GM23338 (cell line): ENCODE results near the gene RPS14. TPM values are rescaled to one million over a fixed set of nuclear protein-coding genes. Genes with fewer than 3 reads are reported as not detected.

Experiments used
- ATAC-seq: fragments of 200-7000 bp; cut with Tn5 transposase; 3 replicates; pipeline ENCODE4 v1.9.1; 2020
- DNase-seq: peaks from one replicate; pipeline ENCODE4 v3.0.0-alpha.2; 2015; ENCODE audit warnings: low spot score
- H2AFZ ChIP-seq: fragments of 200-600 bp; sonication (generic); 2 replicates; pipeline ENCODE4 v1.8.0; 2016; ENCODE audit warnings: antibody characterized with exemption, mild to moderate bottlenecking, moderate library complexity
- H3F3A ChIP-seq: fragments of 200-600 bp; sonication (generic); replicated peaks from 2 replicates; pipeline ENCODE4 v1.8.0; 2017; ENCODE audit warnings: antibody characterized with exemption, mixed run types, low read depth
- H3K27ac ChIP-seq: fragments of 200-600 bp; sonication (generic); 2 replicates; pipeline ENCODE4 v1.6.1; 2016; ENCODE audit warnings: low read depth
- H3K27me3 ChIP-seq: fragments of 200-600 bp; sonication (generic); 2 replicates; pipeline ENCODE4 v1.8.0; 2016; ENCODE audit warnings: mild to moderate bottlenecking, mixed run types, moderate library complexity; ENCODE audit not compliant: insufficient read depth
- H3K36me3 ChIP-seq: fragments of 200-600 bp; sonication (generic); 2 replicates; pipeline ENCODE4 v1.8.0; 2016; ENCODE audit warnings: mild to moderate bottlenecking; ENCODE audit not compliant: insufficient read depth
- H3K4me1 ChIP-seq: fragments of 200-600 bp; sonication (generic); 2 replicates; pipeline ENCODE4 v1.8.0; 2016; ENCODE audit warnings: mild to moderate bottlenecking, moderate library complexity; ENCODE audit not compliant: insufficient read depth
- H3K4me2 ChIP-seq: fragments of 200-600 bp; sonication (generic); 2 replicates; pipeline ENCODE4 v1.7.1; 2017; ENCODE audit warnings: mixed run types
- H3K4me3 ChIP-seq: fragments of 200-600 bp; sonication (generic); 2 replicates; pipeline ENCODE4 v1.6.1; 2016; ENCODE audit warnings: mixed run types
- H3K79me2 ChIP-seq: fragments of 200-600 bp; sonication (generic); replicated peaks from 2 replicates; pipeline ENCODE4 v1.8.0; 2017; ENCODE audit warnings: mild to moderate bottlenecking; ENCODE audit not compliant: insufficient read depth
- H3K9me2 ChIP-seq: fragments of 200-600 bp; sonication (generic); 2 replicates; pipeline ENCODE4 v1.8.0; 2017; ENCODE audit not compliant: insufficient read depth
- H4K20me1 ChIP-seq: fragments of 200-600 bp; sonication (generic); replicated peaks from 2 replicates; pipeline ENCODE4 v1.8.0; 2017; ENCODE audit warnings: mild to moderate bottlenecking; ENCODE audit not compliant: insufficient read depth
- H3K27ac Mint-ChIP-seq: 2 replicates; pipeline ENCODE4 v1.8.0; 2020; ENCODE audit warnings: inconsistent platforms, mild to moderate bottlenecking, moderate library complexity, mixed read lengths
- H3K27me3 Mint-ChIP-seq: 3 replicates; pipeline ENCODE4 v1.8.0; 2022; ENCODE audit warnings: low read depth, mild to moderate bottlenecking, moderate library complexity, mixed read lengths, inconsistent platforms; ENCODE audit not compliant: insufficient read depth, poor library complexity
- H3K36me3 Mint-ChIP-seq: 3 replicates; pipeline ENCODE4 v1.8.0; 2021; ENCODE audit warnings: low read depth, mild to moderate bottlenecking, inconsistent platforms, moderate library complexity, mixed read lengths
- H3K4me1 Mint-ChIP-seq: 3 replicates; pipeline ENCODE4 v1.8.0; 2020; ENCODE audit warnings: mild to moderate bottlenecking, inconsistent platforms, mixed read lengths
- H3K4me3 Mint-ChIP-seq: 3 replicates; pipeline ENCODE4 v1.8.0; 2021; ENCODE audit warnings: moderate library complexity, mild to moderate bottlenecking, inconsistent platforms, mixed read lengths
- H3K9me3 Mint-ChIP-seq: 3 replicates; pipeline ENCODE4 v1.8.0; 2020; ENCODE audit warnings: moderate library complexity, mild to moderate bottlenecking, inconsistent platforms, mixed read lengths
- CTCF ChIP-seq, 2 experiments: fragments of 200-600 bp in 1 of 2; sonication (generic) in 1 of 2; conservative IDR thresholded peaks; 2 replicates each; pipeline versions ENCODE4 v1.5.1 to v1.6.1; 2016 to 2017; ENCODE audit warnings: antibody characterized with exemption in 2 of 2, low read depth in 2 of 2, mild to moderate bottlenecking in 2 of 2, moderate library complexity in 1 of 2
- ETS1 ChIP-seq: IDR thresholded peaks from 2 replicates; pipeline ENCODE4 v1.6.1; 2016; ENCODE audit warnings: antibody characterized with exemption
- EZH2 ChIP-seq: fragments of 200-600 bp; sonication (generic); IDR thresholded peaks from one replicate; pipeline ENCODE4 v1.8.0; 2017; ENCODE audit warnings: antibody characterized with exemption, mild to moderate bottlenecking, low read depth; ENCODE audit not compliant: unreplicated experiment
- REST ChIP-seq: IDR thresholded peaks from one replicate; pipeline ENCODE4 v1.6.1; 2018; ENCODE audit warnings: antibody characterized with exemption; ENCODE audit not compliant: unreplicated experiment
- STAT1 ChIP-seq: IDR thresholded peaks from one replicate; pipeline ENCODE4 v1.6.1; 2016; ENCODE audit warnings: antibody characterized with exemption; ENCODE audit not compliant: unreplicated experiment
- ZNF462 ChIP-seq: fragments of 250-450 bp; sonication (Bioruptor Pico); IDR thresholded peaks from 2 replicates; pipeline ENCODE4 v1.5.0; 2020; ENCODE audit warnings: mild to moderate bottlenecking, moderate library complexity
- polyA plus RNA-seq: library from polyadenylated mRNA; unstranded; fragments of >200 nt; fragmentation: Nextera tagmentation; extraction: Ambion mirVana; gene quantifications from 2 replicates; pipeline ENCODE4 v1.2.1, GENCODE V29; 2016
- total RNA-seq: library from RNA; depleted of rRNA; stranded (reverse); fragments of >200 nt; shearing (Covaris generic); gene quantifications from 2 replicates; pipeline ENCODE4 v1.2.3, GENCODE V29; 2014

The RPS14 gene
- total and polyA plus RNA-seq, 2 experiments from 2014 or later = 1,443 to 2,790 TPM

- TF ChIP-seq ZNF462 (CRISPR knock-in tag) = no peak
- no peak for TF ChIP-seq ETS1
Observed at GRCh38 chr5:150404941-150405816, 44.4 kb downstream of the RPS14 start (continued).

GRCh38 chr5:150404535-150404934 lies 45.0 kb downstream of the RPS14 start:
- Histone ChIP-seq H3K9me2 (no peaks in the 10 kb centered on the region), H4K20me1 (no peaks in the 10 kb centered on the region; the same call in 1 of the 2 replicates), H3F3A (0 out of 2 replicates have a peak, but pooled peaks cover 4% of the 10 kb centered on the region), H2AFZ (no peak overlapping the region), H3K27me3 (no peaks in the 10 kb centered on the region), H3K36me3 (peaks cover 6% of the 10 kb centered on the region; the same call in 1 of the 2 replicates), H3K4me1 (peaks cover 9% of the 10 kb centered on the region; the same call in 1 of the 2 replicates), H3K79me2 (no peaks in the 10 kb centered on the region), H3K4me3 (no peak overlapping the region), H3K4me2 (no peak overlapping the region), H3K27ac (no peak overlapping the region)
- no peak for DNase-seq
- H3K27me3 Mint-ChIP-seq = peaks cover 18% of the 10 kb centered on the region
- peaks cover 24% of the 10 kb centered on the region for H3K36me3 Mint-ChIP-seq
- no peak for ATAC-seq
- peaks cover 9% of the 10 kb centered on the region for H3K4me1 Mint-ChIP-seq
- no peak overlapping the region for H3K27ac Mint-ChIP-seq
- no peaks in the 10 kb centered on the region; the same call in 2 of the 3 replicates for H3K9me3 Mint-ChIP-seq
- H3K4me3 Mint-ChIP-seq = no peak overlapping the region
- TF ChIP-seq CTCF (conservative IDR thresholded peaks at IDR 0.05; ENCODE audit: low read depth in 2 of 2) (no peak), EZH2 (no peak), REST (no peak), STAT1 (no peak)
